ENCODE results near the gene NCDN.

Gene NCDN, protein sequence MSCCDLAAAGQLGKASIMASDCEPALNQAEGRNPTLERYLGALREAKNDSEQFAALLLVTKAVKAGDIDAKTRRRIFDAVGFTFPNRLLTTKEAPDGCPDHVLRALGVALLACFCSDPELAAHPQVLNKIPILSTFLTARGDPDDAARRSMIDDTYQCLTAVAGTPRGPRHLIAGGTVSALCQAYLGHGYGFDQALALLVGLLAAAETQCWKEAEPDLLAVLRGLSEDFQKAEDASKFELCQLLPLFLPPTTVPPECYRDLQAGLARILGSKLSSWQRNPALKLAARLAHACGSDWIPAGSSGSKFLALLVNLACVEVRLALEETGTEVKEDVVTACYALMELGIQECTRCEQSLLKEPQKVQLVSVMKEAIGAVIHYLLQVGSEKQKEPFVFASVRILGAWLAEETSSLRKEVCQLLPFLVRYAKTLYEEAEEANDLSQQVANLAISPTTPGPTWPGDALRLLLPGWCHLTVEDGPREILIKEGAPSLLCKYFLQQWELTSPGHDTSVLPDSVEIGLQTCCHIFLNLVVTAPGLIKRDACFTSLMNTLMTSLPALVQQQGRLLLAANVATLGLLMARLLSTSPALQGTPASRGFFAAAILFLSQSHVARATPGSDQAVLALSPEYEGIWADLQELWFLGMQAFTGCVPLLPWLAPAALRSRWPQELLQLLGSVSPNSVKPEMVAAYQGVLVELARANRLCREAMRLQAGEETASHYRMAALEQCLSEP

DNA sequence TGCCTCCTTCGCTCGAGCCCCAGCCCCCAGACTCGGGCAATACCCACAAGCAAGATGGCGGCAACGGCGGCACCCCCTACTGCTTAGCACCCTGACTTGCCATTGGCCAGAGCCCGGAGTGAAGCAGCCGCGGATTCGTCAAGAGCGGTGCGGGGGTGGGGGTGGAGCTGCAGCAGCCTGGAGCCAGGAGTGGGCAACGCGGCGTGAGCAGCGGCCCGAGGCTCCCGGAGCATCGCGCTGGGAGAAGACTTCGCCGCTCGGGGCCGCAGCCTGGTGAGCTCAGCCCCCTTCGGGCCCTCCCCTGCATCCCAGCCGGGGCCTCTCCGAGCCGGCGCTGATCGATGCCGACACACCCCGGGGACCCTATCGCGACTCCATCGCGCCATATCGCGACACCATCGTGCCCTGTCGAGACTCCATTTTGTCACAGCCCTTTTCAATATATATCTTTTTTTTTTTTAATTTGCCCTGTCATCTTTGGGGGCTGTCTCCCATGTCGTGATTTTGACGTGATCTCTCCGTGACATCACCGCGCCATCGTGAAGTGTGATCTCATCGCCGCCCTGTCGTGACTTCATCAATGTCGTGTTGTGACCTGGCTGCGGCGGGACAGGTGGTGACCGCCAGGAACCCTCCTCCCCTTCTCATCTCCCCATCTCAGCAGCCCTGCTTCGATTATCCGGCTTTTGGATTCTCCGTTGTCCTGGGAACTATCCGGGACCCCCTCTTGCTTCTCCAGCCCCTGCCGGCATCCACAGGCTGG lies at the start of gene NCDN:
Gene NCDN, plus strand, starts transcription at position 189 of the 763 bp plus-strand sequence. Its CDS starts 392 bp downstream, at position 581.
- peak; percentile 94 for FAIRE-seq

DNA sequence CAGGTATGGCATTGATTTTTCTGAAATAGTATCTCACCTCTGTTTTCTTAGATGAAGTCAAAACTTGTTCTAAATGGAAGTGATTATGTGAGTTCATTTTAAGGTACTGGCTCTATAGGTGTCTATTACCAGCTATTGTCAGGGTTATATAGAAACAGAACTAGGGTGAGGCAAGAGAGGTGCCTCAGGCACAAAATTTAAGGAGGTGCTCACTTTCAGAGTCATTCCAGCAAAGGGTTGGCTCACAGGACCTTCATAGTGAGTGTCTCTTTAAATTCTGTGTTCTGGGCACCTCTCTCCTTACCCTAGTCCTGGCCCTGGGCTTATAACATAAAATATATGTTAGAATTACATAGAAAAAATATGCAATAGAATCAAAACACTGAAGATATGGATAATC lies 49.7 kb upstream of the NCDN start:
- no peak for FAIRE-seq

DNA sequence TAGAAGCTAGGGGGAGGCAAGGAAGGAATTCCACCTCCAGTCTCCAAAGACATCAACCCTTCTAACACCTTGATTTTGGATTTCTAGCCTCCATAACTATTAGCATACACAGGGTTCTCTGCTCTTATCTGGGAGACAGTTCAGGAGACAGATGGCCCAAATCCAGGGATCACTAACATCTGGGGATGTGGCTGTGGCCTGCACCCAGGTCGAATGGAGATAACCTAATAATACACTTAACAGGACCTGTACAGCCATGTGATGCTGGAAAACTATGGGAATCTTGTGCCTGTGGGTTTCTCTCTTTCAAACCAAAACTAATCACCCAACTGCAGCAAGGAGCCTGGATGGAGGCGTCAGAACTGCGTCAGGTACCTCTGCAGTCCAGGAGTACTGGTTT lies 48.0 kb upstream of the NCDN start:
- FAIRE-seq = no peak

DNA sequence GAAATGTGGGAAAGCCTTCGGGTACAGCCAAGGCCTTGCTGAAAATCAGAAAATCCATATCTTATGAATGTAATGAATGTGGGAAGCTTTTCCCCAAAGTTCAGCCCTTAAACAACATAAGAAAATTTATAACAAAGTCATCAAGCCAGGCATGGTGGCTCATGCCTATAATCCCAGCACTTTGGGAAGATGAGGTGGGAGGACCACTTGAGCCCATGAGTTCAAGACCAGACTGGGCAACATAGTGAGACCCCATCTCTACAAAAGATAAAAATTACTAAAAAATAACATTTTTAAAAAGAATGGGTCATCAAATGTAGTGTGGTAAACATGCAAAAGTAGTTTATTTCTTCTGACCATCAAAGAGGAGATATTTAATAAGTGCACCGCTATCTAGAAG lies 46.3 kb upstream of the NCDN start:
- no peak for FAIRE-seq

DNA sequence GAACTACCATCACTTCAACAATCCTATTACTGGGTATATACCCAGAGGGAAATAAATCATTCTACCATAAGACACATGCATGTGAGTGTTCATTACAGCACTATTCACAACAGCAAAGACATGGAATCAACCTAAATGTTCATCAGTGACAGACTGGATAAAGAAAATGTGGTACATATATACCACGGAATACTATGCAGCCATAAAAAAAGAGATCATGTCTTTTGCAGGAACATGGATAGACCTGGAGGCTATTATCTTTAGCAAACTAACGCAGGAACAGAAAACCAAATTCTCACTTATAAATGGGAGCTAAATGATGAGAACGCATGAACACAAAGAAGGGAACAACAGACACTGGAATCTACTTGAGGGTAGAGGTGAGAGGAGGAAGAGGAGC lies 39.4 kb upstream of the NCDN start:
- FAIRE-seq = no peak

DNA sequence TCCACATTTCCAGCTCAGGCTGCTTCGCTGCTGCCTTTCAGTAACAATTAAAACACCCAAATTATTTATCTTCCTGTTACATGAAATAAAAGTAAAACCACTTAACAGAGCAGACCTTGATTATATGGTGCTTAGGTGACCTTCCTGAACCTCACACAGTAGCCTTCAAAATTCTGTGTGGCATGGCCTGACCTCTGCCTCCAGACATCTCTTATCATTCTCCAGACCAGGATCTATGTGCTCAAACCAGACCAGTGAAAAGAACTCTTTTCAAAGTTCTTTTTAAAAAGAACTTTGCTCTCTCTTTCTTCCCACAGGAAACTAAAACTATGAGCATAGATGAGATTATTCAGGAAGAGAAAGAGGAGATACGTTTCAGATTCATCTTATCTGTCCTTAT lies 38.2 kb upstream of the NCDN start:
- FAIRE-seq = no peak

DNA sequence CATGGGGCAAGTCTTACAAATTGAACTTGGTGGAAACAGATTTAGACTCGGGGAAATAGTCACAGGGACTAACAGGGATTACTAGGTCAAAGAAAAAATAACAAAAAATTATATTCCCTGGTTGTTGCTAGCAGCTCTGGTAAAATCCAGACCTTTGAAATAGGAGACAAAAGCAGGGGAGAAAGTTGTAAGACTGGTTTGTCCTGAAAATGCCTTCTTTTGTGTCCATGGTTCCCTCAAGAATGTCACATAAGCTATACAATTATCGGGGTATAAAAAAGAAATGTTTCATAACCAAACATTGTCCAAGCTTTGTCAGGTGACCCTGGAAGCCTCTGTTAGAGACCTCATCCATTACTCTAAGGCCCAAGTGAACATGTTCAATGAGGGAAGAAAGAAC lies 33.5 kb upstream of the NCDN start:
- no peak for FAIRE-seq

DNA sequence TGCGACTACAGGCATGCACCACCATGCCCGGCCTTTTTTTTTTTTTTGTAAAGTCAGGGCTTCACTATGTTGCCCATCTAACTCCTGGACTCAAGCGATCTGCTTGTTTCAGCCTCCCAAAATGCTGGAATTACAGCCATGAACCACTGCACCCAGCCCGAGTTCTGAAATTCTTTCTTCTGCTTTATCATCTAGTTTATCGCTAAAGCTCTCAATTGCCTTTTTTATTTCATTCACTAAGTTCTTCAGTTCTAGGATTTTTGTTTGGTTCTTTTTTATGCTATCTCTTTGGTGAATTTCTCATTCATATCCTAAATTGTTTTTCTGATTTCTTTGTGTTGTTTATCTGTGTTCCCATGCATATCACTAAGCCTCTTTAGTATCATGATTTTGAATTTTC lies 27.4 kb upstream of the NCDN start:
- FAIRE-seq = no peak

DNA sequence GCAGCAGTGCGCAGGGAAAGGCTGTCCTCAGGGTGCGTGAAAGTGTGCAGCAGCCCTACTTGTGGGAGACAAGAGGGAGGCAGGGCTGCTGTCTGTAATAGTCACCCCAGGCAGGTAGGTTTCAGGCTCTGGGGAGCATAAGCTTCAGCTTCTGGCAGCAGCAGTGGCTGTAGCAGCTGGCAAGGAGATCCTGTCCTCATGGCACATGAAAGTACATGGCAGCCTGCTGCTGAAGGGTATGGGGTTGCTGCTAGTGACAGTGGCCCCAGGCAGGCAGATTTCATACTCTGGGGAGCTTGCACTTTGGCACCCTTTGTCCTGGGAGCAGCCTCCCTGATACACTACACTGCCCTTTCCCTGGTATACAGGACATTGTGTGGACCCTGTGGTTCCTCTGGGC lies 26.7 kb upstream of the NCDN start:
- FAIRE-seq = no peak

DNA sequence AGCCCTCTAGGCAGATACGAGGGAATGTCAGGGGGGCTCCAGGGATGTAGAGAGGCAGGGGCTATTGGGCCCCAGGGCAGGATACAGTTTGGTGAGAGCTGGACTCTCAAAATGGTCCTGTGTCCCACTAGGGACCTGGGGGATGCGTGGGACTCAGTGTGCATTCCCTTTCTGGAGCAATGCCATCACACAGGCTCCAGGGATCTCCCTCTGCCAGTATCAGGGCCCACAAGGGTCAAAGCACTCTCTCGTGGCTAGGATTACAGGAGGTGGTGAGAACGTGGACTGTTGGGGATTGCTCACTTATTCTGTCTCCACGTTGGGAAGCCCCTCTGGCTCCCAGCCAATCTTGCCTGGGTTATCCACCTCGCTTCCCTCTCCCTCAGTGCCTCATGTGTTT lies 26.2 kb upstream of the NCDN start:
- no peak for FAIRE-seq

DNA sequence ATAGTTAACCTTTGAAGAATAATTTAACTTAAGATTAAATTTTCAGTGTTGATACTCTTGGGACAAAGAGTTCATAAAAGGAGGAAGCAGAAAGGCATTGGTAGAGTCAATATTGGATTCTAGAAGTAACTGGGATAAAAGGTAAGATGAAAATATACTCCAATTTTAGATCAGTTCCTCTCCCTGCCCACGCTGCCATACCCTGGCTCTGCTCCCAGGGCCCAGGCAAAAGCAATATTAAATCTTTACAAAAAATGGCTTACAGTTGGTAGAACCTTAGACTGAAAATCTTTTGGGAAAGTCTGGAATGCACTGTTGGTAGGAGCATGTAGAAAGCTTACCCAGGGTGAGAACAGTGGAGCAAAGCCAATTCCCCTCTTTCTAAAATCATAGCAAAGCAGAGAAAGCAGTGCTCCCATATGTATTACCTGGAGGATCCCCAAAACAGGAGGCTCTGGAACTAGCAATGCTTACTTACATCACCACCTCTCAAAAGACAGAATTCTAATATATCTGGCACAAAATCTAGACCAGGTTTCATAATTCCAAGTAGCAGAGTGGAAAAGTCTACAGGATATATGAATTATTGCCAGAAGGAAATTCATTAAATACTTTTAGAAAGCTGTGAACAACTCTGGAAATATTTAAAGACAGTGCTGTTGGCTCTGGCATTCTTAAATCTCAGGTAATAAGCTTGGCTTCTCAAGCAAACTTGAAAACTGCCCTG lies 24.9 kb upstream of the NCDN start:
- no peak for FAIRE-seq

DNA sequence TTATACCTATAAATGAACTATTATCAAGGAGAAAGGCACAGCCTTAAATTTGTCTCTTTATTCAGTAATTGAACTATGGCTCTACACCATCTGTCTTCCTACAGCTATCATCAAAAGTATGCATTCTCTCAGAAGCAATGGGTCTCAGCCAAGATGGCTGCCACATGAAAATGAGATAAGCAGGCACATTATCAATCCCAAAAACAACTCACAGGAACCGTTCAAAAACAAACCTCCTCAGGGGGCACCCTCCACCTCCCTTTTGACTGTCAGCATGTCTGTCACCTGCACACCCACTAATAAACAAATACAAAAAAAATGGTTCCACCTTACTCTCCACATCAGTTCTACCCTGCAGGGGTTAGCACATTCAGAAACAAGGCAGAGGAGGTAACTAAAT lies 24.0 kb upstream of the NCDN start:
- no peak for FAIRE-seq

DNA sequence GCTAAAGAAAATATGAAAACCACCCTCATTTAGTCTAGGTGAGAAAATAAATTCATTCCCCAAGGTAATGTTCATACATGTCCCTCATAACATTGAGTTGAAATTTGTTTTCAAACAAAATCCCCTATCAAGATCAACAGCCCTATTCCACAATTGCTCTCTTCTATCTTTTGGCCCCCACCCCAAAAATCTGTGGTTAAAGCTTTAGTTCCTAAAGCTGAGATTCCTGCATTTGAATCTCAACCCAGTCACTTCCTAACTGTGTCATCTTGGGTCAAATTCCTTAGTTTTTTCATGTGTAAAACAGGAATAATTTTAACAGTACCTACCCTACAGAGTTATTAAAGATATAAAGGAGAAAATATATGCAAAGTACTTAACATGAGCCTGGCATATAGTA lies 22.4 kb upstream of the NCDN start:
- no peak for FAIRE-seq

DNA sequence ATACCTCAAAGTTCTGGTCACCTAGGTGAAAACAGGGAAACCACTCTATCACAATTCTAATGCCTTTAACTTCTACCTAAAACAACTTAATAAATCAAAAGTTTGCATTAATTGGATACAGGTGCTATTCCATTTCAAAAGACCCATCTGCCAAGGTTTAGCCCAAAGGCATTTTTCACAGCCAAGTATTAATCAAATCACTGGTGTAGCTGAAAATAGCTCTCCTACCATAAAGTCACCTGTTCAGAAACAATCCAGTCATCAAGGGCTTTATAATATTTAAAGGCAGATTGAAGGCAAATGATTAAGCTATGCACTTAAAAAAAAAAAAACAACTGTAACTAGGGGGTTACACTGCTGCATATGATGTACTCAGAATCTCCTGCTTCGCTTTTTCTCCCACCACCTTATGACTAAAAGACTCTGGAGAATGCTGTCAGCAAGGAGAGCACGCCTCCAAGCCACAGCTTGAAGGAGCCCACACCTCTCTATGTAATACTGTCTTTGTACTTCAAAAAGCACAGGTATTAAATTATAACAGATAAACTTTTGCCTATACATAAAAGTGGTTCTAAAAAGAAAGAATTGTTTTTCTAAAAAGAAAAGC lies 20.9 kb upstream of the NCDN start:
- no peak for FAIRE-seq

DNA sequence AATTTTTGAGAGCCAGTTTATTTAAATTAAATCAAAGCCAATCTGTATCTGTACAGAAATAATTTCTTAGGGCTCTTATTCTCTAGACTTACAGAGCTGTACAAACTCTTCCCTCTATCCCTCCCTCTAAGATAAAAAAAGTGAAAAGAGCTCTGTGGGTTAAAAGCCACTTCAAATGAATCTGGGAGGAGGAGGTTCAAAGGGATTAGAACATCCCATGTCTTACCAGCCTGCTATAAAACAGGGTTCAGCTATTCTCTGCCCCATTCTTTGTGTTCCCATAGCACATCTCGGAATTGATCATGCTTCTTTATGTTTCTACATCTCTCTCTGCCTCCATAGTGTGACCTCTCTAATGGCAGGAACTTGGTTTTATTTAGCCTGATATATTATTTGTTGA lies 19.8 kb upstream of the NCDN start:
- FAIRE-seq = no peak

DNA sequence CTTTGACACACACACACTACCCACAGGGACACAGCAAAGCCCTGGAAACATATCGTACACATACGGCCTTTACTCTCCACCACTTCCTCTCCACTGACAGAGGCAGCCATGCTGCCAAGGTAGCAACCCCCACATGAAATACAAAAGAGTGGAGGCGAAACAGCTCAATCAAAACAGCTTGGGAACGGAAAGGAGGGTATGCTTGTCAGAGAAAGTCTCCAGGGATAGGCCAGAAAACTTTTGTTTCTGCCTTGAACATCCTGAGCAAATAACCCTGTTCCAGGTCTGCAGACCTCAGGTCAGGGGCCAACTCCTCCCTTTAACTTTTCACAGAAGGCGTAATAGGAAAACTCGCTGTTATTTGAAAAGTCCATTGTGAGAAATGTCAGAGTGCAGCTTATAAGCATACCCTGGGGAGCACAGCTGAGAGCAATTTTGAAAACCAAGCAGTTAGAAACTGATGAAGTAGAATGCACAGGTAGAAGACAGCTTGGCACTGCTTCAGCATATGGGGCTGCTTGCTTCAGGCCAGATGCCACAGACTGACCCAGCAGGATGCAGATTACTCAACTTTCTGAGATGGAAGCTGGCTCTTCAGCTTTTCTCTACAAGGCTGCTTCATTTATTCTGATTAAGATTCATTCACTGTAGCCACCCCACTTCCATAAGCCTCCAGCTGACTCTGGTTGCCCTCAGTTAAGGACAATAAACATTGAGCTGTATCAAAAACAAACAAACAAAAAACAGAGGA lies 18.4 kb upstream of the NCDN start:
- FAIRE-seq = no peak

DNA sequence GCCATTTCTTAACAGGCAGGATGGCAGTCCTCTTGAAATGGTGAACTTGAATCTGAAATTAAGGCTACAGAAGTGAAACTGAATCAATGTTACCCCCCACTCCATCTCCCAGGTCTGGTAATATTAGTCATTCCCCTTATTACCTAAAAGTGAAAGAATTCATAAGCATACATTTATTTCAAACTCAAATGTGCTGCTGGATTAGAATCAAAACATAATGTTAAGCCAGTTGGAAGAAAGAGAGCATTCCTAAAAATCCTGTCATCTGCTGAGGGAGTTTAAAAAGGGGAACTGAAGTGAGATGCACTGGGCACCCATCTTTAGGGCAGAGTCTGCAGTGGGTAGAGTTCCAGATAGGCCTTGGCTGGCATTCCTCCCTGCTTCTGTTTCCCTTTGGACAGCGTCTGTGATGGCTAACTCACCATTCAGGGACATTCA lies 17.8 kb upstream of the NCDN start:
- no peak for FAIRE-seq

DNA sequence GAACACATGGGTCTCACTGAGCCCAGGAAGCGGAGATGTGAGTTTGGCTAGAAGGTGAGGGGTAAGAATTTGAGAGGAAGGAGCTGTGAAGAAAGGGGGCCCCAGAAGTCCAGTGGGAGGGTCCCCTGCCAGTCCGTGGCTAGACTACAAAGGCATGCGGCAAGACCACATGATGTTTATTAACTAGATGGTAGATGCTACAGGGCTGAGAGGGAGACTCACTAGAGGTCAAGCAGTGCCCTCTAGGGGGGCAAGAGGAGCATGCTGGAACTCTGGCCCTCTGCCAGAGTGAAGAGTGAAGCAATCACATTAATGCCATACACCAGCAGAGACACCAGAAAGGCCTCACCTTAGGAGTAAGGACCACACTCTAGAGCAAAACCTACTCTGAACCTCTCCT lies 12.6 kb upstream of the NCDN start:
- FAIRE-seq = no peak

DNA sequence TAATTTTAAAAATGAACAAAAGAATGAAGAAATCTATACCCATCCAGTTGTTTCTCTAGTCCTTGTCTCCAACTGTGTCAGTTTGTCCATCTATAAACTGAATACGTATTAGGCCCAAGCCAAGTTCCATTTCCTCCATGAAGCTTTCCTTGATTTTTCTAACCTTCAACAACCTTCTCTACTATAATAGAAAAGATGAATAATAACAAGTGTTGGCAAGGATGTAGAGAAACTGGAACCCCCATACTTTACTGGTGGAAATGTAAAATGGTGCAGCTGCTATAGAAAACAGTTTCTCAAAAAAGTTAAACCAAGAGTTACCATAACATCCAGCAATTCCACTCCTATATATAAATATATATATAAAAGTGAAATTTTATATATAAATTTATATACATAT lies 11.0 kb upstream of the NCDN start:
- FAIRE-seq = no peak

DNA sequence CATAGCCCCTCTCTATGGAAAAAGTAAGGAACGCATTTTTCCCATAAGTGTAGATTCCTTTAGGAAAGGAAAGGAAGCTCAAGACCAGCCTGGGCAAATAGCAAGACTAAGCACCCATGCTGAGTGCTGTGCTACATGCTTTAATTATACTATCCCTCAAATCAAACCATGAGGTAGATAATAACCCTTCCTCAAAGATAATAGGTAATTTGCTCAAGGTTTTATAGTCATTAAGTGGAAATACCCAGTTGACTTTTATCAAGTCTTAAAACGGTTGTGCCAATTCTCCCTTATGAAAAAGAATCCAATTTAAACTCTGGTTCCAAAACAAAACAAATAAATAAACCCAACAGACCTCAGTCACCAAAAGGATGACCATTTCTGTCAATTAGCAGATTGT lies 3.7 kb upstream of the NCDN start:
- FAIRE-seq = no peak

DNA sequence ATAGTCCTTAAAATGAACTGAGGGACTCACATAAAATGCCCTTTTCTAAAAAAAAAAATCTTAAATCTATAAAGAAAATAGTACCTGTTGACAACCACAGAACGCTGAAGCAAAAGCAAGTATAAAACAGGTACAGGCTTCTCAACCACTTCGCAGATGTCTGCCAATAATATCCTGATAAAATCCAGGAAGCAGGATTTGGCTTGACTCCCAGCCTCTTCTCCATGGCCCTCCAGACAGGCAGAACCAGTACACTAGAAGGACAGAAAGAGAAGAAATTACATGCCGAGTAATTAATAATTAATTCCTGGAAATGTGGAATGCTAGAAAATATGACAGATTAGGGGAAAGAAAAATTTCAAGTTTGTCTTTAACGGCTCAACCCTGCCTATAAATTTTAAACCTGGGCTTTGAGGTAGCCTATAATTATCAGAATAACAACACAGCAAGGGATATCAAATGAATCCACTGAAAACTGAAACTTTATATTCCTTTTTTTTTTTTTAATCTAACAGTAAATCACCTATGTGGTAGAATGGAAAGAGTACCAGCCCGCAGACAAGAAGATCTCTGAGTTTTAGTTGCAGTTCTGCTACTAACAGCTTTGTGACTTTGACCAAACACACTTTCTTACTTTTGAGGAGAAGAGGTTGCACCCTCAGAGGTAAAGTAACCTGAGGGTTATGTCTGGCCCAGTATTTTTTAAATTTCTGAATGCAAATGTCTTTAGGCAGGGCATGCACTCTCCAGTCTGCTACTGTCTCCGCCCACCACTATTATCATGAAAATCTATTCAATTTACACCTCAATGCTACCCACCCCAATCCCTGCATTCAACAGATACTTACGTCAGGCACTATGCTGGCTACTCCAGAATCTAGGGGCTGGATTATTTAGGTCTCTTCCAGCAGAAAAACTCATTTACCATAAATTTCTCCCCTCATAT lies 3.1 kb upstream of the NCDN start:
- no peak for FAIRE-seq

Measured in A204.1 (cell line).